Measurements from ENCODE around the gene ARHGAP33. TPM values are rescaled to one million over a fixed set of nuclear protein-coding genes. Genes with fewer than 3 reads are reported as not detected.

ARHGAP33 gene
- total and polyA plus RNA-seq, 2 donors (not counting 3 experiments of a cell fraction or from before 2014, with no cell fraction given), result 11.0 to 18.4 TPM

- Histone ChIP-seq H3K27ac (ENCODE audit: insufficient read depth, low read depth, low read length) (no peak overlapping the region), H3K27me3 (ENCODE audit: control insufficient read depth in 2 of 2, insufficient read depth in 2 of 2, low read length in 2 of 2) (no peaks in the 10 kb centered on the region), H3K4me3 (replicated peaks in 1 of 3; ENCODE audit: insufficient read depth in 1 of 3, low read depth in 1 of 3, low read length in 3 of 3) (no peak overlapping the region), H3K4me2 (ENCODE audit: insufficient read depth, low read length) (no peak overlapping the region), H3K36me3 (ENCODE audit: control insufficient read depth in 2 of 2, extremely low read depth in 1 of 2, insufficient read depth in 2 of 2, low read length in 2 of 2) (peaks cover 3% of the 10 kb centered on the region in 2 experiments), H4K20me1 (replicated peaks; ENCODE audit: control insufficient read depth, extremely low read depth, insufficient read depth, low read length) (no peaks in the 10 kb centered on the region), H3K4me1 (ENCODE audit: control insufficient read depth, extremely low read depth, insufficient read depth, low read length) (peaks cover 22% of the 10 kb centered on the region), H3K9me3 (replicated peaks; ENCODE audit: control insufficient read depth, insufficient read depth, low read length) (no peaks in the 10 kb centered on the region), H2AFZ (ENCODE audit: low read depth, low read length) (no peak overlapping the region), H3K79me2 (ENCODE audit: control insufficient read depth, insufficient read depth, low read length) (peaks cover 14% of the 10 kb centered on the region), H3K9ac (replicated peaks; ENCODE audit: extremely low read depth, insufficient read depth, low read length) (no peak overlapping the region), H3K9me1 (replicated peaks; ENCODE audit: control insufficient read depth, extremely low read depth, insufficient read depth, low read length) (no peaks in the 10 kb centered on the region)
- no TSS peak for BruUV-seq (replicated peaks)
- TF ChIP-seq JUN (IDR thresholded peaks at IDR 0.05; ENCODE audit: borderline replicate concordance, insufficient read depth, insufficient read length, low read depth) (no peak), POLR2A (IDR thresholded peaks at IDR 0.05; ENCODE audit: low read depth, low read length) (no peak), GATA2 (IDR thresholded peaks at IDR 0.05; ENCODE audit: insufficient read depth, insufficient read length, low read depth, low read length) (no peak), MYC (IDR thresholded peaks at IDR 0.05; ENCODE audit: low read depth, low read length) (no peak), FOS (IDR thresholded peaks at IDR 0.05; ENCODE audit: borderline replicate concordance, insufficient read depth, low read length) (no peak), EZH2 (IDR thresholded peaks at IDR 0.05; ENCODE audit: borderline replicate concordance, low read depth, low read length, severe bottlenecking) (no peak), POLR2AphosphoS5 (IDR thresholded peaks at IDR 0.05; ENCODE audit: insufficient read depth, low read depth, low read length) (no peak)
- TF ChIP-seq, protein P1, sequence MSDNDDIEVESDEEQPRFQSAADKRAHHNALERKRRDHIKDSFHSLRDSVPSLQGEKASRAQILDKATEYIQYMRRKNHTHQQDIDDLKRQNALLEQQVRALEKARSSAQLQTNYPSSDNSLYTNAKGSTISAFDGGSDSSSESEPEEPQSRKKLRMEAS (IDR thresholded peaks at IDR 0.05; ENCODE audit: insufficient read depth, insufficient read length), result no peak
- TF ChIP-seq, protein P2, sequence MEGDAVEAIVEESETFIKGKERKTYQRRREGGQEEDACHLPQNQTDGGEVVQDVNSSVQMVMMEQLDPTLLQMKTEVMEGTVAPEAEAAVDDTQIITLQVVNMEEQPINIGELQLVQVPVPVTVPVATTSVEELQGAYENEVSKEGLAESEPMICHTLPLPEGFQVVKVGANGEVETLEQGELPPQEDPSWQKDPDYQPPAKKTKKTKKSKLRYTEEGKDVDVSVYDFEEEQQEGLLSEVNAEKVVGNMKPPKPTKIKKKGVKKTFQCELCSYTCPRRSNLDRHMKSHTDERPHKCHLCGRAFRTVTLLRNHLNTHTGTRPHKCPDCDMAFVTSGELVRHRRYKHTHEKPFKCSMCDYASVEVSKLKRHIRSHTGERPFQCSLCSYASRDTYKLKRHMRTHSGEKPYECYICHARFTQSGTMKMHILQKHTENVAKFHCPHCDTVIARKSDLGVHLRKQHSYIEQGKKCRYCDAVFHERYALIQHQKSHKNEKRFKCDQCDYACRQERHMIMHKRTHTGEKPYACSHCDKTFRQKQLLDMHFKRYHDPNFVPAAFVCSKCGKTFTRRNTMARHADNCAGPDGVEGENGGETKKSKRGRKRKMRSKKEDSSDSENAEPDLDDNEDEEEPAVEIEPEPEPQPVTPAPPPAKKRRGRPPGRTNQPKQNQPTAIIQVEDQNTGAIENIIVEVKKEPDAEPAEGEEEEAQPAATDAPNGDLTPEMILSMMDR (IDR thresholded peaks at IDR 0.05; ENCODE audit: extremely low read depth in 1 of 2, insufficient read depth in 1 of 2, low read depth in 1 of 2, low read length in 2 of 2), result no peak
- CTCF ChIA-PET, result no interaction called here
- no peak for DNase-seq (ENCODE audit: low read depth, low spot score)
- POLR2A ChIA-PET, result no interaction called here
- intact Hi-C loops (cut with micrococcal nuclease), result loop anchor here (2.0 to 5.0 kb wide), 2 partner anchors 15 to 112 kb away; partner anchors contain the start of genes COX6B1, PSENEN and U2AF1L4
- FAIRE-seq, result no peak
- dilution Hi-C loops (cut with MboI; ENCODE audit: extremely low pct_ligation_motif_present, low sequenced_read_pairs), result no loop called here
Measured at GRCh38 chr19:35759697-35760096, 15.7 kb upstream of the ARHGAP33 start.

Measured in endothelial cell of umbilical vein (primary cell).